SU-DHL-6 (cell line): Measurements from ENCODE around the gene NR2F1-AS1.

Source experiments
- H2AFZ ChIP-seq: fragments of 200-600 bp; sonication (generic); 2 replicates; pipeline ENCODE4 v1.6.1; 2014; ENCODE audit warnings: low read depth, mild to moderate bottlenecking, moderate library complexity, mixed read lengths, antibody characterized with exemption, low read length; ENCODE audit not compliant: severe bottlenecking
- H3F3A ChIP-seq: fragments of 200-600 bp; shearing (Covaris generic); 2 replicates; pipeline ENCODE4 v1.6.0; 2016; ENCODE audit warnings: antibody characterized with exemption, mild to moderate bottlenecking; ENCODE audit not compliant: insufficient read depth
- H3K27ac ChIP-seq: fragments of 200-600 bp; sonication (generic); 2 replicates; pipeline ENCODE4 v1.5.1; 2016; ENCODE audit warnings: low read depth, mild to moderate bottlenecking, low read length, moderate library complexity, mixed read lengths
- H3K27me3 ChIP-seq: fragments of 200-600 bp; sonication (generic), shearing (Covaris generic); 2 replicates; pipeline ENCODE4 v1.6.0; 2014; ENCODE audit warnings: mild to moderate bottlenecking, low read length
- H3K36me3 ChIP-seq: fragments of 200-600 bp; sonication (generic); 2 replicates; pipeline ENCODE4 v1.6.1; 2014; ENCODE audit warnings: mild to moderate bottlenecking, low read length, mixed read lengths
- H3K4me2 ChIP-seq: fragments of 300-600, 200-600 bp; shearing (Covaris generic), sonication (generic); 2 replicates; pipeline ENCODE4 v1.6.0; 2014; ENCODE audit warnings: low read length, low read depth, mild to moderate bottlenecking; ENCODE audit not compliant: poor library complexity, severe bottlenecking
- H3K4me3 ChIP-seq: fragments of 200-600 bp; sonication (generic); 2 replicates; pipeline ENCODE4 v1.5.1; 2014; ENCODE audit warnings: antibody characterized with exemption, low read length, mild to moderate bottlenecking, mixed read lengths; ENCODE audit not compliant: insufficient read depth, poor library complexity, severe bottlenecking
- H3K79me2 ChIP-seq: fragments of 200-600 bp; sonication (generic); 2 replicates; pipeline ENCODE4 v1.6.1; 2014; ENCODE audit warnings: mild to moderate bottlenecking, low read length, moderate library complexity; ENCODE audit not compliant: insufficient read depth
- H3K9ac ChIP-seq: fragments of 200-600 bp; sonication (generic); 2 replicates; pipeline ENCODE4 v1.7.0; 2014; ENCODE audit warnings: mild to moderate bottlenecking, low read length
- H3K9me2 ChIP-seq: fragments of 200-600 bp; sonication (generic); replicated peaks from 2 replicates; pipeline ENCODE4 v1.6.1; 2014; ENCODE audit warnings: low read length; ENCODE audit not compliant: insufficient read depth
- H3K9me3 ChIP-seq: fragments of 200-600 bp; sonication (generic); 2 replicates; pipeline ENCODE4 v1.6.1; 2014; ENCODE audit warnings: low read length, mixed read lengths; ENCODE audit not compliant: insufficient read depth
- H4K20me1 ChIP-seq: fragments of 200-600 bp; sonication (generic); 2 replicates; pipeline ENCODE4 v1.6.1; 2014; ENCODE audit warnings: low read depth, mild to moderate bottlenecking, antibody characterized with exemption, low read length, moderate library complexity, mixed read lengths
- CTCF ChIP-seq: fragments of 200-600 bp; sonication (generic); IDR thresholded peaks from one replicate; pipeline ENCODE4 v1.5.1; 2017; ENCODE audit warnings: antibody characterized with exemption, mild to moderate bottlenecking, low read length, moderate library complexity; ENCODE audit not compliant: insufficient read depth, poor library complexity, severe bottlenecking
- EZH2phosphoT487 ChIP-seq: fragments of 200-600 bp; sonication (generic), shearing (Covaris generic); conservative IDR thresholded peaks from 2 replicates; pipeline ENCODE4 v1.6.1; 2018; ENCODE audit warnings: mild to moderate bottlenecking, antibody characterized with exemption, low read length, moderate library complexity, mixed read lengths

NR2F1-AS1 gene

GRCh38 chr5:93513298-93513697, 67.7 kb downstream of the NR2F1-AS1 start:
- Histone ChIP-seq H3K27ac (no peak overlapping the region), H3K4me2 (no peak overlapping the region), H3K79me2 (no peaks in the 10 kb centered on the region), H3K9me3 (no peaks in the 10 kb centered on the region), H3K36me3 (no peaks in the 10 kb centered on the region), H3F3A (no peaks in the 10 kb centered on the region), H2AFZ (no peak overlapping the region), H4K20me1 (no peaks in the 10 kb centered on the region), H3K4me3 (no peak overlapping the region), H3K9me2 (no peaks in the 10 kb centered on the region), H3K27me3 (no peaks in the 10 kb centered on the region), H3K9ac (no peak overlapping the region)
- TF ChIP-seq EZH2phosphoT487: no peak
- no peak for TF ChIP-seq CTCF

- H3K79me2 ChIP-seq: no peaks in the 10 kb centered on the region
These were observed 68.2 kb downstream of the NR2F1-AS1 start for GRCh38 chr5:93512799-93513198.

GRCh38 chr5:93511445-93511844, 69.6 kb downstream of the NR2F1-AS1 start:
- Histone ChIP-seq H3K36me3 (no peaks in the 10 kb centered on the region), H3K9ac (no peak overlapping the region), H3K27me3 (no peaks in the 10 kb centered on the region), H3K4me2 (no peak overlapping the region), H3K4me3 (no peak overlapping the region), H4K20me1 (no peaks in the 10 kb centered on the region), H2AFZ (no peak overlapping the region), H3K27ac (no peak overlapping the region), H3K79me2 (no peaks in the 10 kb centered on the region), H3K9me3 (no peaks in the 10 kb centered on the region; the same call in 1 of the 2 replicates), H3F3A (no peaks in the 10 kb centered on the region), H3K9me2 (no peaks in the 10 kb centered on the region)
- no peak for TF ChIP-seq EZH2phosphoT487
- TF ChIP-seq CTCF: no peak

More at GRCh38 chr5:93512799-93513198, 68.2 kb downstream of the NR2F1-AS1 start:
- H3K4me3 ChIP-seq: no peak overlapping the region
- no peaks in the 10 kb centered on the region for H4K20me1 ChIP-seq
- H3K36me3 ChIP-seq: no peaks in the 10 kb centered on the region
- no peak overlapping the region for H2AFZ ChIP-seq
- H3K9me3 ChIP-seq: no peaks in the 10 kb centered on the region; the same call in 1 of the 2 replicates
- no peak overlapping the region for H3K9ac ChIP-seq
- H3K27me3 ChIP-seq: no peaks in the 10 kb centered on the region
- no peaks in the 10 kb centered on the region for H3K9me2 ChIP-seq
- H3F3A ChIP-seq: no peaks in the 10 kb centered on the region
- H3K27ac ChIP-seq: no peak overlapping the region
- TF ChIP-seq CTCF (no peak), EZH2phosphoT487 (no peak)
- H3K4me2 ChIP-seq: no peak overlapping the region
